ENCODE results near the gene PKP2. TPM values are rescaled to one million over a fixed set of nuclear protein-coding genes. Genes with fewer than 3 reads are reported as not detected.

PKP2 gene
- total and polyA plus RNA-seq, 2 of the 13 experiments (the other 11 are each of a cell fraction or from before 2014, with no cell fraction given): 15.1 to 25.3 TPM

DNA sequence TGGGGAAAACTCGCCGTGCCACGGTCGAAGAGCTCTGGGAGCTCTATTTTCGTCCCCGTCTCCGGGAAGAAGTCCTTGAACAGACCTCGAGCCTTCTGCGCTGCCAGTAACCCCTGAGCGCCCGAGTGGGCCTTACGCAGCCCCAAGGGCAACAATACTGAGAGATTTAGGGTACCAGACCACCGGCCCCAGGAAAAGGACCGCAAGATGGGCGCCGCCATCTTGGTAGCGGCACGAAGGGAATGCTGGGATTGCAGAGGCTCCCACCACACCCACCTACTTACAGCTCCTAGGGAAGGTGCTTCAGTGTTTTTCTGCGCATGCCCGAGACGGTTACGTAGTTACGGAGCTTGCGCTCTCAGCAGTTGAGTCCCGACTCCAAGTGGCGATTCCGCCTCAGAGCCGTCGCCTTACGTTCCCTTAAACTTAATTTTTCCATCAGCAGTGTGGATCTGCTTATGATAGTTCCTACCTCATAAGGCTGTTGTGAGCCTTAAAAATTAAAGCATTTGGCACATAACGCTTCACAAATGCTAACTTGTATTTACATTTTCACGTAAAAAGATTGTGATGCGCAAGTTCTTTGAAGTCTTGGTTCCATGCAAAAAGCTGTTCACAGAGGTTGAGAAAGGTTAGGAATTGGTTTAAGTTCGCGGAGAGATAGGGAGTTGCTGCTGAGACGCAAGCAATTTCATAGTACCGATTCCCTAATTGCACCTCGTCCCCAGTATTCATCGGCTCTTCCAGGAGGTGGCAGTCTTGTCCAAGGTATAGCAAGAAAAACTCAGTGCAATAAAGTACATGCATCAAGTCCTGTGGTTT lies 140.7 kb downstream of the PKP2 start, which contains the start of gene YARS2 (continued):
- TF ChIP-seq, protein P1, sequence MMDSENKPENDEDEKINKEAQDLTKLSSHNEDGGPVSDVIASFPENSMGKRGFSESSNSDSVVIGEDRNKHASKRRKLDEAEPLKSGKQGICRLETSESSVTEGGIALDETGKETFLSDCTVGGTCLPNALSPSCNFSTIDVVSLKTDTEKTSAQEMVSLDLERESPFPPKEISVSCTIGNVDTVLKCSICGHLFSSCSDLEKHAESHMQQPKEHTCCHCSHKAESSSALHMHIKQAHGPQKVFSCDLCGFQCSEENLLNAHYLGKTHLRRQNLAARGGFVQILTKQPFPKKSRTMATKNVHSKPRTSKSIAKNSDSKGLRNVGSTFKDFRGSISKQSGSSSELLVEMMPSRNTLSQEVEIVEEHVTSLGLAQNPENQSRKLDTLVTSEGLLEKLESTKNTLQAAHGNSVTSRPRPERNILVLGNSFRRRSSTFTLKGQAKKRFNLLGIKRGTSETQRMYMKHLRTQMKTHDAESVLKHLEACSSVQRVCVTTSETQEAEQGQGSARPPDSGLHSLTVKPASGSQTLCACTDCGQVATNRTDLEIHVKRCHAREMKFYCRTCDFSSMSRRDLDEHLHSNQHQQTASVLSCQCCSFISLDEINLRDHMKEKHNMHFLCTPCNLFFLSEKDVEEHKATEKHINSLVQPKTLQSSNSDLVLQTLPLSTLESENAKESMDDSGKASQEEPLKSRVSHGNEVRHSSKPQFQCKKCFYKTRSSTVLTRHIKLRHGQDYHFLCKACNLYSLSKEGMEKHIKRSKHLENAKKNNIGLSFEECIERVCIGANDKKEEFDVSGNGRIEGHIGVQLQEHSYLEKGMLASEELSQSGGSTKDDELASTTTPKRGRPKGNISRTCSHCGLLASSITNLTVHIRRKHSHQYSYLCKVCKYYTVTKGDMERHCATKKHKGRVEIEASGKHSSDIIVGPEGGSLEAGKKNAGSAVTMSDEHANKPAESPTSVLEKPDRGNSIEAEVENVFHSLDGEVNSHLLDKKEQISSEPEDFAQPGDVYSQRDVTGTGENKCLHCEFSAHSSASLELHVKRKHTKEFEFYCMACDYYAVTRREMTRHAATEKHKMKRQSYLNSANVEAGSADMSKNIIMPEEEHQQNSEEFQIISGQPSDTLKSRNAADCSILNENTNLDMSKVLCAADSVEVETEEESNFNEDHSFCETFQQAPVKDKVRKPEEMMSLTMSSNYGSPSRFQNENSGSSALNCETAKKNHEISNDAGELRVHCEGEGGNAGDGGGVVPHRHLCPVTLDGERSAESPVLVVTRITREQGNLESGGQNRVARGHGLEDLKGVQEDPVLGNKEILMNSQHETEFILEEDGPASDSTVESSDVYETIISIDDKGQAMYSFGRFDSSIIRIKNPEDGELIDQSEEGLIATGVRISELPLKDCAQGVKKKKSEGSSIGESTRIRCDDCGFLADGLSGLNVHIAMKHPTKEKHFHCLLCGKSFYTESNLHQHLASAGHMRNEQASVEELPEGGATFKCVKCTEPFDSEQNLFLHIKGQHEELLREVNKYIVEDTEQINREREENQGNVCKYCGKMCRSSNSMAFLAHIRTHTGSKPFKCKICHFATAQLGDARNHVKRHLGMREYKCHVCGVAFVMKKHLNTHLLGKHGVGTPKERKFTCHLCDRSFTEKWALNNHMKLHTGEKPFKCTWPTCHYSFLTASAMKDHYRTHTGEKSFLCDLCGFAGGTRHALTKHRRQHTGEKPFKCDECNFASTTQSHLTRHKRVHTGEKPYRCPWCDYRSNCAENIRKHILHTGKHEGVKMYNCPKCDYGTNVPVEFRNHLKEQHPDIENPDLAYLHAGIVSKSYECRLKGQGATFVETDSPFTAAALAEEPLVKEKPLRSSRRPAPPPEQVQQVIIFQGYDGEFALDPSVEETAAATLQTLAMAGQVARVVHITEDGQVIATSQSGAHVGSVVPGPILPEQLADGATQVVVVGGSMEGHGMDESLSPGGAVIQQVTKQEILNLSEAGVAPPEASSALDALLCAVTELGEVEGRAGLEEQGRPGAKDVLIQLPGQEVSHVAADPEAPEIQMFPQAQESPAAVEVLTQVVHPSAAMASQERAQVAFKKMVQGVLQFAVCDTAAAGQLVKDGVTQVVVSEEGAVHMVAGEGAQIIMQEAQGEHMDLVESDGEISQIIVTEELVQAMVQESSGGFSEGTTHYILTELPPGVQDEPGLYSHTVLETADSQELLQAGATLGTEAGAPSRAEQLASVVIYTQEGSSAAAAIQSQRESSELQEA (CRISPR knock-in tag; IDR thresholded peaks at IDR 0.05; ENCODE audit: not compliant biosample characterization): no peak
- TF ChIP-seq ZKSCAN8 (CRISPR knock-in tag; IDR thresholded peaks at IDR 0.05; ENCODE audit: borderline replicate concordance): no peak
- TF ChIP-seq, protein P2, sequence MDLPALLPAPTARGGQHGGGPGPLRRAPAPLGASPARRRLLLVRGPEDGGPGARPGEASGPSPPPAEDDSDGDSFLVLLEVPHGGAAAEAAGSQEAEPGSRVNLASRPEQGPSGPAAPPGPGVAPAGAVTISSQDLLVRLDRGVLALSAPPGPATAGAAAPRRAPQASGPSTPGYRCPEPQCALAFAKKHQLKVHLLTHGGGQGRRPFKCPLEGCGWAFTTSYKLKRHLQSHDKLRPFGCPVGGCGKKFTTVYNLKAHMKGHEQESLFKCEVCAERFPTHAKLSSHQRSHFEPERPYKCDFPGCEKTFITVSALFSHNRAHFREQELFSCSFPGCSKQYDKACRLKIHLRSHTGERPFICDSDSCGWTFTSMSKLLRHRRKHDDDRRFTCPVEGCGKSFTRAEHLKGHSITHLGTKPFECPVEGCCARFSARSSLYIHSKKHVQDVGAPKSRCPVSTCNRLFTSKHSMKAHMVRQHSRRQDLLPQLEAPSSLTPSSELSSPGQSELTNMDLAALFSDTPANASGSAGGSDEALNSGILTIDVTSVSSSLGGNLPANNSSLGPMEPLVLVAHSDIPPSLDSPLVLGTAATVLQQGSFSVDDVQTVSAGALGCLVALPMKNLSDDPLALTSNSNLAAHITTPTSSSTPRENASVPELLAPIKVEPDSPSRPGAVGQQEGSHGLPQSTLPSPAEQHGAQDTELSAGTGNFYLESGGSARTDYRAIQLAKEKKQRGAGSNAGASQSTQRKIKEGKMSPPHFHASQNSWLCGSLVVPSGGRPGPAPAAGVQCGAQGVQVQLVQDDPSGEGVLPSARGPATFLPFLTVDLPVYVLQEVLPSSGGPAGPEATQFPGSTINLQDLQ (CRISPR knock-in tag; IDR thresholded peaks at IDR 0.05): no peak
- TF ChIP-seq, protein P3, sequence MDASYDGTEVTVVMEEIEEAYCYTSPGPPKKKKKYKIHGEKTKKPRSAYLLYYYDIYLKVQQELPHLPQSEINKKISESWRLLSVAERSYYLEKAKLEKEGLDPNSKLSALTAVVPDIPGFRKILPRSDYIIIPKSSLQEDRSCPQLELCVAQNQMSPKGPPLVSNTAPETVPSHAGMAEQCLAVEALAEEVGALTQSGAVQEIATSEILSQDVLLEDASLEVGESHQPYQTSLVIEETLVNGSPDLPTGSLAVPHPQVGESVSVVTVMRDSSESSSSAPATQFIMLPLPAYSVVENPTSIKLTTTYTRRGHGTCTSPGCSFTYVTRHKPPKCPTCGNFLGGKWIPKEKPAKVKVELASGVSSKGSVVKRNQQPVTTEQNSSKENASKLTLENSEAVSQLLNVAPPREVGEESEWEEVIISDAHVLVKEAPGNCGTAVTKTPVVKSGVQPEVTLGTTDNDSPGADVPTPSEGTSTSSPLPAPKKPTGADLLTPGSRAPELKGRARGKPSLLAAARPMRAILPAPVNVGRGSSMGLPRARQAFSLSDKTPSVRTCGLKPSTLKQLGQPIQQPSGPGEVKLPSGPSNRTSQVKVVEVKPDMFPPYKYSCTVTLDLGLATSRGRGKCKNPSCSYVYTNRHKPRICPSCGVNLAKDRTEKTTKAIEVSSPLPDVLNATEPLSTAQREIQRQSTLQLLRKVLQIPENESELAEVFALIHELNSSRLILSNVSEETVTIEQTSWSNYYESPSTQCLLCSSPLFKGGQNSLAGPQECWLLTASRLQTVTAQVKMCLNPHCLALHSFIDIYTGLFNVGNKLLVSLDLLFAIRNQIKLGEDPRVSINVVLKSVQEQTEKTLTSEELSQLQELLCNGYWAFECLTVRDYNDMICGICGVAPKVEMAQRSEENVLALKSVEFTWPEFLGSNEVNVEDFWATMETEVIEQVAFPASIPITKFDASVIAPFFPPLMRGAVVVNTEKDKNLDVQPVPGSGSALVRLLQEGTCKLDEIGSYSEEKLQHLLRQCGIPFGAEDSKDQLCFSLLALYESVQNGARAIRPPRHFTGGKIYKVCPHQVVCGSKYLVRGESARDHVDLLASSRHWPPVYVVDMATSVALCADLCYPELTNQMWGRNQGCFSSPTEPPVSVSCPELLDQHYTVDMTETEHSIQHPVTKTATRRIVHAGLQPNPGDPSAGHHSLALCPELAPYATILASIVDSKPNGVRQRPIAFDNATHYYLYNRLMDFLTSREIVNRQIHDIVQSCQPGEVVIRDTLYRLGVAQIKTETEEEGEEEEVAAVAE (CRISPR knock-in tag; IDR thresholded peaks at IDR 0.05; ENCODE audit: borderline replicate concordance): peak; percentile 23; the same call in 1 of the 2 replicates
- TF ChIP-seq ZNF44 (CRISPR knock-in tag; IDR thresholded peaks at IDR 0.05): no peak
- TF ChIP-seq, protein P4, sequence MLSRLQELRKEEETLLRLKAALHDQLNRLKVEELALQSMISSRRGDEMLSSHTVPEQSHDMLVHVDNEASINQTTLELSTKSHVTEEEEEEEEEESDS (CRISPR knock-in tag; IDR thresholded peaks at IDR 0.05; ENCODE audit: borderline replicate concordance): no peak
- TF ChIP-seq AGO1 (IDR thresholded peaks at IDR 0.05; ENCODE audit: low read depth, low read length, poor library complexity, severe bottlenecking): no peak
- TF ChIP-seq, protein P5, sequence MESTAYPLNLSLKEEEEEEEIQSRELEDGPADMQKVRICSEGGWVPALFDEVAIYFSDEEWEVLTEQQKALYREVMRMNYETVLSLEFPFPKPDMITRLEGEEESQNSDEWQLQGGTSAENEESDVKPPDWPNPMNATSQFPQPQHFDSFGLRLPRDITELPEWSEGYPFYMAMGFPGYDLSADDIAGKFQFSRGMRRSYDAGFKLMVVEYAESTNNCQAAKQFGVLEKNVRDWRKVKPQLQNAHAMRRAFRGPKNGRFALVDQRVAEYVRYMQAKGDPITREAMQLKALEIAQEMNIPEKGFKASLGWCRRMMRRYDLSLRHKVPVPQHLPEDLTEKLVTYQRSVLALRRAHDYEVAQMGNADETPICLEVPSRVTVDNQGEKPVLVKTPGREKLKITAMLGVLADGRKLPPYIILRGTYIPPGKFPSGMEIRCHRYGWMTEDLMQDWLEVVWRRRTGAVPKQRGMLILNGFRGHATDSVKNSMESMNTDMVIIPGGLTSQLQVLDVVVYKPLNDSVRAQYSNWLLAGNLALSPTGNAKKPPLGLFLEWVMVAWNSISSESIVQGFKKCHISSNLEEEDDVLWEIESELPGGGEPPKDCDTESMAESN (CRISPR knock-in tag; conservative IDR thresholded peaks at IDR 0.05): no peak
- TF ChIP-seq ZSCAN9 (CRISPR knock-in tag; IDR thresholded peaks at IDR 0.05; ENCODE audit: borderline replicate concordance): peak; percentile 43; the same call in 1 of the 2 replicates
